ENCODE measurements around the gene MAD1L1. TPM values are rescaled to one million over a fixed set of nuclear protein-coding genes. Genes with fewer than 3 reads are reported as not detected.

Gene MAD1L1
- total and polyA plus RNA-seq, 2 donors (not counting 1 experiment from before 2014, with no cell fraction given), result 9.8 to 29.4 TPM

DNA sequence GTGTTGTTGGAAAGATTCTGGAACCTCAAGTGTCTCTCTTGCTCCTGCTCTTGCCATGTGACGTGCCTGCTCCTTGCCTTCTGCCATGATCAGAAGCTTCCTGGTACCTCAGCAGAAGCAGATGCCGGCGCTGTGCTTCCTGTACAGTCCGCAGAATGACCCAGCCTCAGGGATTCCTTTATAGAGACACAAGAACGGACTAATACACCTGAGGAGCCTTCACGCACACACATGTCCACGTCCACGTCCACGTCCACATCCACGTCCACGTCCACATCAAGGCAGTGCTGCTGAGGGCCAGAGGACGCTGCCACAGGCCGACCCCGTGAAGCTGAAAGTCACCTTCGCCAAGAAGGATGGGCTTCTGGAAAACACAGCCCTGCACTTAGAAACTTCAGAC lies 190.1 kb downstream of the MAD1L1 start:
- Histone ChIP-seq H3K9ac (ENCODE audit: insufficient read depth, low read length) (no peak overlapping the region), H3K79me2 (ENCODE audit: control insufficient read depth, insufficient read depth, low read length) (no peaks in the 10 kb centered on the region), H3K9me3 (ENCODE audit: control insufficient read depth, insufficient read depth, low read depth, low read length) (no peaks in the 10 kb centered on the region), H3K4me2 (ENCODE audit: extremely low read depth, insufficient read depth, low read length) (no peak overlapping the region), H2AFZ (ENCODE audit: low read length) (no peak overlapping the region), H3K36me3 (ENCODE audit: control insufficient read depth, insufficient read depth, low read length) (no peaks in the 10 kb centered on the region), H3K4me1 (ENCODE audit: control insufficient read depth, extremely low read depth, insufficient read depth, low read length) (no peaks in the 10 kb centered on the region), H3K4me3 (replicated peaks in 1 of 4; ENCODE audit: control extremely low read depth in 1 of 4, insufficient read depth in 1 of 4, low read depth in 3 of 4, low read length in 4 of 4) (no peak overlapping the region), H3K27ac (ENCODE audit: insufficient read depth, low read length) (no peak overlapping the region), H4K20me1 (ENCODE audit: control insufficient read depth, extremely low read depth, insufficient read depth, low read length) (no peaks in the 10 kb centered on the region), H3K27me3 (ENCODE audit: control insufficient read depth, insufficient read depth, low read length) (no peaks in the 10 kb centered on the region)
- TF ChIP-seq, protein P1, sequence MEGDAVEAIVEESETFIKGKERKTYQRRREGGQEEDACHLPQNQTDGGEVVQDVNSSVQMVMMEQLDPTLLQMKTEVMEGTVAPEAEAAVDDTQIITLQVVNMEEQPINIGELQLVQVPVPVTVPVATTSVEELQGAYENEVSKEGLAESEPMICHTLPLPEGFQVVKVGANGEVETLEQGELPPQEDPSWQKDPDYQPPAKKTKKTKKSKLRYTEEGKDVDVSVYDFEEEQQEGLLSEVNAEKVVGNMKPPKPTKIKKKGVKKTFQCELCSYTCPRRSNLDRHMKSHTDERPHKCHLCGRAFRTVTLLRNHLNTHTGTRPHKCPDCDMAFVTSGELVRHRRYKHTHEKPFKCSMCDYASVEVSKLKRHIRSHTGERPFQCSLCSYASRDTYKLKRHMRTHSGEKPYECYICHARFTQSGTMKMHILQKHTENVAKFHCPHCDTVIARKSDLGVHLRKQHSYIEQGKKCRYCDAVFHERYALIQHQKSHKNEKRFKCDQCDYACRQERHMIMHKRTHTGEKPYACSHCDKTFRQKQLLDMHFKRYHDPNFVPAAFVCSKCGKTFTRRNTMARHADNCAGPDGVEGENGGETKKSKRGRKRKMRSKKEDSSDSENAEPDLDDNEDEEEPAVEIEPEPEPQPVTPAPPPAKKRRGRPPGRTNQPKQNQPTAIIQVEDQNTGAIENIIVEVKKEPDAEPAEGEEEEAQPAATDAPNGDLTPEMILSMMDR (conservative IDR thresholded peaks at IDR 0.05 in 1 of 2, IDR thresholded peaks at IDR 0.05 in 1 of 2; ENCODE audit: low read depth in 1 of 2, low read length in 2 of 2), result no peak
- TF ChIP-seq EZH2 (IDR thresholded peaks at IDR 0.05; ENCODE audit: low read length, missing control alignments), result no peak
- no peak for DNase-seq (ENCODE audit: low read depth in 2 of 2)

DNA sequence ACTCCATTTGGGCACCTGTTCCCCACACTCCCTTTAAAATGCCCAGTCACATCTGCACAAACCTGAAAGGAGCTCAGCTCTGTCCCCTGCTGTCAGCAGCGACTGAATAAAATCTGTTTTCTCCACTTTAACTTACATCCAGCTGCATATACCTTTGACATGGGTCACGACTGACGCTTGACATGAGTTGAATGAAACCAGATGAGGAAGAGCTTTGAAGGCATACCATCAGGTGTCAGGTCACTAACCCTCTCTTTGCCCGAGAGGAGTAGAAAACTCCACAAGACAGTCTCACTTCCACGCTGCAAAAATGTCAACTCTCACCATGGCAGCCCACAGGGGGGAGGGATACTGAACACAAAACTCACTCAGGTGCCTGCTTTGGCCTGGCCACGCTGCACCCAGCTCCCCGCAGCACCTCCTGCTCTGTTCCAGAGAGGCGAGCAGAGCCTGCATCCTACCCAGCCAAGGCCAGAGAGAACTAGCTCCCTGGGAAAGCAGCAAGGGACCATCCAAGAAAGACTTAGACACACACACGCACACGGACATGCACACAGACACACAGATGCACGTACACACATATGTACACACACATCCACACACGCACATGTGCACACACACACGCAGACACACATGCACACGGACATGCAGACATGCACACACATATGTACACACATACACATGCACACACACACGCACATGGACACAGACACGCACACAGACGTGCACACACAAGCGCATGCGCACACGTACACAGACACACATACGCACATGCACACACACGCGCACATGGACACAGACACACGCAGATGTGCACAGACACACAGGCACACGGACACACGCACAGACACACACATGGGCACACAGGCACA lies 191.0 kb downstream of the MAD1L1 start:
- Histone ChIP-seq H3K27me3 (ENCODE audit: control insufficient read depth, insufficient read depth, low read length) (no peaks in the 10 kb centered on the region), H3K27ac (ENCODE audit: insufficient read depth, low read length) (no peak overlapping the region)

DNA sequence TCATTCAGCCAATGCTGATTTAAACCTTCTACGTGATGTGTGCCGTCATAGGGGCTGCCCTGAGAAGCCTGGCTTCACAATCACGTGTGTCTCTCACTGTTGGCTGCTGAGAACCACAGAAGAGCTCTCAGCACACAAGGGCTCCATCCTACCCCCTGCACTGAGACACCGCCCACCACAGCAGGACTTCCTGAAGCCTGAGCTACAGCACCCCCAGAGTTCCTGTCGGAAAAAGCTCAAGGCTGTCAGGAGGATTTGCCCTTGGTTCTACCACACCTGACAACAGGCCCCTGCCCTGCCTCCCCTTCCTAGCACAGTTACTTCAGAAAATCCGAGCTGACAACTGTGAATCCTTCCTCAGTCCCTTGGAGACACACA lies 191.9 kb downstream of the MAD1L1 start:
- H3K36me3 ChIP-seq (ENCODE audit: control insufficient read depth, insufficient read depth, low read length), result no peaks in the 10 kb centered on the region
- no peak overlapping the region for H2AFZ ChIP-seq (ENCODE audit: low read length)
- TF ChIP-seq, protein P1 (conservative IDR thresholded peaks at IDR 0.05 in 1 of 2, IDR thresholded peaks at IDR 0.05 in 1 of 2; ENCODE audit: low read depth in 1 of 2, low read length in 2 of 2), result no peak
- no peak for TF ChIP-seq EZH2 (IDR thresholded peaks at IDR 0.05; ENCODE audit: low read length, missing control alignments)
- no peak overlapping the region for H3K9ac ChIP-seq (ENCODE audit: insufficient read depth, low read length)
- H3K79me2 ChIP-seq (ENCODE audit: control insufficient read depth, insufficient read depth, low read length), result no peaks in the 10 kb centered on the region
- H3K27ac ChIP-seq (ENCODE audit: insufficient read depth, low read length), result no peak overlapping the region
- no peak for DNase-seq (ENCODE audit: low read depth in 2 of 2)
- H3K4me3 ChIP-seq (replicated peaks in 1 of 4; ENCODE audit: control extremely low read depth in 1 of 4, insufficient read depth in 1 of 4, low read depth in 3 of 4, low read length in 4 of 4), result no peak overlapping the region
- no peaks in the 10 kb centered on the region for H4K20me1 ChIP-seq (ENCODE audit: control insufficient read depth, extremely low read depth, insufficient read depth, low read length)
- H3K4me1 ChIP-seq (ENCODE audit: control insufficient read depth, extremely low read depth, insufficient read depth, low read length), result no peaks in the 10 kb centered on the region
- H3K4me2 ChIP-seq (ENCODE audit: extremely low read depth, insufficient read depth, low read length), result no peak overlapping the region
- no peaks in the 10 kb centered on the region for H3K27me3 ChIP-seq (ENCODE audit: control insufficient read depth, insufficient read depth, low read length)
- no peaks in the 10 kb centered on the region for H3K9me3 ChIP-seq (ENCODE audit: control insufficient read depth, insufficient read depth, low read depth, low read length)

More for the DNA sequence above, 191.0 kb downstream of the MAD1L1 start:
- H3K36me3 ChIP-seq (ENCODE audit: control insufficient read depth, insufficient read depth, low read length), result no peaks in the 10 kb centered on the region
- H3K9me3 ChIP-seq (ENCODE audit: control insufficient read depth, insufficient read depth, low read depth, low read length), result no peaks in the 10 kb centered on the region
- no peak overlapping the region for H3K4me3 ChIP-seq (replicated peaks in 1 of 4; ENCODE audit: control extremely low read depth in 1 of 4, insufficient read depth in 1 of 4, low read depth in 3 of 4, low read length in 4 of 4)
- TF ChIP-seq EZH2 (IDR thresholded peaks at IDR 0.05; ENCODE audit: low read length, missing control alignments), result no peak
- DNase-seq (ENCODE audit: low read depth in 2 of 2), result no peak
- no peaks in the 10 kb centered on the region for H3K79me2 ChIP-seq (ENCODE audit: control insufficient read depth, insufficient read depth, low read length)
- H2AFZ ChIP-seq (ENCODE audit: low read length), result no peak overlapping the region
- no peak overlapping the region for H3K4me2 ChIP-seq (ENCODE audit: extremely low read depth, insufficient read depth, low read length)
- H3K9ac ChIP-seq (ENCODE audit: insufficient read depth, low read length), result no peak overlapping the region
- no peaks in the 10 kb centered on the region for H4K20me1 ChIP-seq (ENCODE audit: control insufficient read depth, extremely low read depth, insufficient read depth, low read length)
- H3K4me1 ChIP-seq (ENCODE audit: control insufficient read depth, extremely low read depth, insufficient read depth, low read length), result no peaks in the 10 kb centered on the region

All from fibroblast of lung (primary cell).